ENCODE data around the gene ZCCHC14.
"Not testable (repeated sequence)": the region's sequence is repeated elsewhere in the genome, so short reads cannot be mapped to it uniquely, and the experiment has no call there.

The ZCCHC14 gene

GRCh38 chr16:87495578-87496446 lies 3.0 kb upstream of the ZCCHC14 start:
- peak; percentile 14 for DNase-seq

- DNase-seq = no peak
Observed at GRCh38 chr16:87493608-87494280, 920 bp upstream of the ZCCHC14 start.

GRCh38 chr16:87492291-87492630 lies 563 bp downstream of the ZCCHC14 start:
- no peak for DNase-seq

GRCh38 chr16:87491522-87492290 lies 1.1 kb downstream of the ZCCHC14 start:
- no peak for DNase-seq

GRCh38 chr16:87490799-87491521 lies 1.9 kb downstream of the ZCCHC14 start:
- DNase-seq = not testable (repeated sequence)

- DNase-seq = no peak
Observed at GRCh38 chr16:87490096-87490798, 2.6 kb downstream of the ZCCHC14 start.

- no peak for DNase-seq
Observed at GRCh38 chr16:87489434-87490045, 3.3 kb downstream of the ZCCHC14 start.

- DNase-seq = not testable (repeated sequence)
Observed at GRCh38 chr16:87488960-87489359, 3.9 kb downstream of the ZCCHC14 start.

- DNase-seq = peak; percentile 81
Observed at GRCh38 chr16:87487361-87487924, 5.4 kb downstream of the ZCCHC14 start.

- DNase-seq = no peak
Observed at GRCh38 chr16:87486713-87487247, 6.0 kb downstream of the ZCCHC14 start.

- no peak for DNase-seq
Observed at GRCh38 chr16:87486282-87486681, 6.5 kb downstream of the ZCCHC14 start.

GRCh38 chr16:87485792-87486191 lies 7.0 kb downstream of the ZCCHC14 start:
- DNase-seq = not testable (repeated sequence)

GRCh38 chr16:87484487-87485331 lies 8.1 kb downstream of the ZCCHC14 start:
- DNase-seq = no peak

GRCh38 chr16:87483481-87483880 lies 9.3 kb downstream of the ZCCHC14 start:
- DNase-seq = no peak

GRCh38 chr16:87482670-87483069 lies 10.2 kb downstream of the ZCCHC14 start:
- DNase-seq = not testable (repeated sequence)

GRCh38 chr16:87482266-87482665 lies 10.6 kb downstream of the ZCCHC14 start:
- DNase-seq = no peak

GRCh38 chr16:87481711-87482110 lies 11.1 kb downstream of the ZCCHC14 start:
- not testable (repeated sequence) for DNase-seq

GRCh38 chr16:87477209-87477981 lies 15.4 kb downstream of the ZCCHC14 start:
- DNase-seq = not testable (repeated sequence)

GRCh38 chr16:87474566-87474996 lies 18.2 kb downstream of the ZCCHC14 start:
- DNase-seq = no peak
